Skin of body (tissue), 2 donors: Measurements from ENCODE around the gene M1AP. TPM values are rescaled to one million over a fixed set of nuclear protein-coding genes. Genes with fewer than 3 reads are reported as not detected.

Experiments used
- DNase-seq: peaks from one replicate; lab custom pipeline; 2025; lab: John Stamatoyannopoulos, UW
- total RNA-seq: library from RNA; depleted of rRNA; stranded (reverse); fragments of >200 nt; gene quantifications from one replicate; pipeline ENCODE4 v1.2.3, GENCODE V29; 2014

Gene M1AP
- total RNA-seq, 1 donor from 2014 or later = 0.99 TPM

- no peak for DNase-seq
These were observed 121.4 kb downstream of the M1AP start for GRCh38 chr2:74526649-74527230.

GRCh38 chr2:74525717-74526648, 122.1 kb downstream of the M1AP start, which contains the start of gene DQX1:
TSS of gene DQX1 (minus strand) at chr2:74526231. CDS start at chr2:74525729, 502 bp downstream.
- no peak for DNase-seq

- no peak for DNase-seq
These were observed 123.0 kb downstream of the M1AP start for GRCh38 chr2:74524955-74525716.

GRCh38 chr2:74524005-74524404, 124.1 kb downstream of the M1AP start:
- no peak for DNase-seq

- DNase-seq = no peak
These were observed 125.6 kb downstream of the M1AP start for GRCh38 chr2:74522516-74522915.

GRCh38 chr2:74516650-74517049, 131.5 kb downstream of the M1AP start:
- DNase-seq = no peak

- peak; percentile 20 for DNase-seq
These were observed 132.0 kb downstream of the M1AP start for GRCh38 chr2:74515981-74516633.

GRCh38 chr2:74515271-74515980, 132.7 kb downstream of the M1AP start:
- DNase-seq = no peak

- no peak for DNase-seq
These were observed 133.5 kb downstream of the M1AP start, which contains the start of gene TLX2 for GRCh38 chr2:74514368-74515270. TSS of gene TLX2 (plus strand) at chr2:74514450. CDS start at chr2:74514807, 357 bp downstream.

- DNase-seq = no peak
These were observed 134.3 kb downstream of the M1AP start for GRCh38 chr2:74513605-74514367.

- DNase-seq = no peak
These were observed 135.2 kb downstream of the M1AP start for GRCh38 chr2:74512744-74513604.

GRCh38 chr2:74511104-74511989, 136.8 kb downstream of the M1AP start:
- no peak for DNase-seq

- DNase-seq = no peak
These were observed 137.9 kb downstream of the M1AP start for GRCh38 chr2:74510272-74510671.

GRCh38 chr2:74507926-74508520, 140.1 kb downstream of the M1AP start:
- DNase-seq = peak; percentile 80
